Left lung (tissue), 10 donors: ENCODE results near the gene NEURL4. TPM values are rescaled to one million over a fixed set of nuclear protein-coding genes. Genes with fewer than 3 reads are reported as not detected.

ENCODE experiments used
- ATAC-seq: fragments of 200-7000 bp; cut with Tn5 transposase; one replicate; pipeline ENCODE4 v1.9.1; 2020; ENCODE audit warnings: moderate library complexity
- DNase-seq, 4 donors: peaks; one replicate each; pipeline ENCODE4 v3.0.0-alpha.2; 2013 to 2020
- H3K27ac ChIP-seq, 2 donors: fragments of 200-600 bp; sonication (generic) in 1 of 2; one replicate each; pipeline versions ENCODE4 v1.5.0 to v1.8.0; 2020 to 2021
- H3K27me3 ChIP-seq, 2 donors: fragments of 200-600 bp; sonication (generic) in 1 of 2; one replicate each; pipeline versions ENCODE4 v1.5.0 to v1.8.0; 2020 to 2021
- H3K36me3 ChIP-seq, 2 donors: fragments of 200-600 bp; sonication (generic) in 1 of 2; one replicate each; pipeline versions ENCODE4 v1.5.0 to v1.8.0; 2020 to 2021
- H3K4me1 ChIP-seq, 2 donors: fragments of 200-600 bp; one replicate each; pipeline ENCODE4 v1.8.0; 2021
- H3K4me3 ChIP-seq, 2 donors: fragments of 200-600 bp; sonication (generic) in 1 of 2; one replicate each; pipeline versions ENCODE4 v1.5.0 to v1.8.0; 2020 to 2021; ENCODE audit warnings: mild to moderate bottlenecking in 1 of 2
- H3K9me3 ChIP-seq, 2 donors: fragments of 200-600 bp; sonication (generic) in 1 of 2; one replicate each; pipeline versions ENCODE4 v1.5.0 to v1.8.0; 2020 to 2021
- intact Hi-C, 2 donors: fragments of 100-400 bp; cut with DNase I; formaldehyde crosslinking; loops; one replicate each; pipeline versions ENCODE4 v1.11.2 to v1.14.2; 2022
- polyA plus RNA-seq, 6 donors: library from polyadenylated mRNA; unstranded; fragments of 120-200 nt; gene quantifications; one replicate each; pipeline ENCODE4 v1.2.1, GENCODE V29; 2013; ENCODE audit not compliant: insufficient read length in 6 of 6
- total RNA-seq, 2 donors: library from RNA; stranded (reverse); fragmentation: NEBNext Ultra II Directional; extraction: Animal tissue kit (Norgen Biotek cat#: 25700); gene quantifications; one replicate each; pipeline ENCODE4 v1.2.1, GENCODE V29; 2021
- TF ChIP-seq, protein P1 (sequence below), 2 donors: fragments of 200-600 bp; sonication (generic) in 1 of 2; IDR thresholded peaks; one replicate each; pipeline versions ENCODE4 v1.5.0 to v1.8.0; 2021; ENCODE audit warnings: antibody characterized with exemption in 2 of 2
- donor health status: DM: no; HTN: yes; CAD: no.
- donor health status: DM: no; HTN: no; CAD: no.

NEURL4 gene
- total and polyA plus RNA-seq, 8 donors = 22.2 to 36.8 (median 28.5) TPM

DNA sequence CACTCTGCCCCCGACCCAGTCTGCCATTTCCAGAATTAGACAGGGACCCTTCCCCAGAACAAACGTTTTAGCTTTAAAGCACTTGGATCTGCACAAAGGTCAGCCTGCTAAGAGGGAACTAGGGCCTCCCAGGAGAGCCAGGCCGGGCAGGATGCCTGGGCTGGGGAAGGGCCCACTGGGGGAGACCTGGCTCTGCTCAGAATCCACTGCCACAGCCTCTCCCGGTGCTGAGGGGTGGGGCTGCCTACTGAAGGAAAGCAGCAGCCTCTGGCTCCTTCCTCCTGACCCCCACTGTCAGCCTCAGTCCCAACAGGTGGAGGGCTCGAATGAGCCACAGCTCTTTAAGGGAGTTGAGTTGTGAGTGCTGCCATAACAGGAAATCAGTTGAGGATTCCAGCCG is 36.4 kb downstream of the NEURL4 start:
- ATAC-seq (no peak), DNase-seq (peak in 1 of 4 donors; percentile 33)
- no peak overlapping the region for H3K4me3 ChIP-seq
- TF ChIP-seq, protein P1, sequence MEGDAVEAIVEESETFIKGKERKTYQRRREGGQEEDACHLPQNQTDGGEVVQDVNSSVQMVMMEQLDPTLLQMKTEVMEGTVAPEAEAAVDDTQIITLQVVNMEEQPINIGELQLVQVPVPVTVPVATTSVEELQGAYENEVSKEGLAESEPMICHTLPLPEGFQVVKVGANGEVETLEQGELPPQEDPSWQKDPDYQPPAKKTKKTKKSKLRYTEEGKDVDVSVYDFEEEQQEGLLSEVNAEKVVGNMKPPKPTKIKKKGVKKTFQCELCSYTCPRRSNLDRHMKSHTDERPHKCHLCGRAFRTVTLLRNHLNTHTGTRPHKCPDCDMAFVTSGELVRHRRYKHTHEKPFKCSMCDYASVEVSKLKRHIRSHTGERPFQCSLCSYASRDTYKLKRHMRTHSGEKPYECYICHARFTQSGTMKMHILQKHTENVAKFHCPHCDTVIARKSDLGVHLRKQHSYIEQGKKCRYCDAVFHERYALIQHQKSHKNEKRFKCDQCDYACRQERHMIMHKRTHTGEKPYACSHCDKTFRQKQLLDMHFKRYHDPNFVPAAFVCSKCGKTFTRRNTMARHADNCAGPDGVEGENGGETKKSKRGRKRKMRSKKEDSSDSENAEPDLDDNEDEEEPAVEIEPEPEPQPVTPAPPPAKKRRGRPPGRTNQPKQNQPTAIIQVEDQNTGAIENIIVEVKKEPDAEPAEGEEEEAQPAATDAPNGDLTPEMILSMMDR (IDR thresholded peaks at IDR 0.05) = no peak
- intact Hi-C loops = loop anchor here (10.0 kb wide), 1 partner anchor 248 kb away; the partner anchor contains the start of gene SLC16A11 (in 2 of the 2)
- H3K27me3 ChIP-seq = peaks cover 26 to 89% of the 10 kb centered on the region in 2 donors
- no peaks in the 10 kb centered on the region for H3K9me3 ChIP-seq
- no peak overlapping the region for H3K27ac ChIP-seq
- H3K4me1 ChIP-seq = peaks cover 13 to 33% of the 10 kb centered on the region in 2 donors
- H3K36me3 ChIP-seq = no peaks in the 10 kb centered on the region

DNA sequence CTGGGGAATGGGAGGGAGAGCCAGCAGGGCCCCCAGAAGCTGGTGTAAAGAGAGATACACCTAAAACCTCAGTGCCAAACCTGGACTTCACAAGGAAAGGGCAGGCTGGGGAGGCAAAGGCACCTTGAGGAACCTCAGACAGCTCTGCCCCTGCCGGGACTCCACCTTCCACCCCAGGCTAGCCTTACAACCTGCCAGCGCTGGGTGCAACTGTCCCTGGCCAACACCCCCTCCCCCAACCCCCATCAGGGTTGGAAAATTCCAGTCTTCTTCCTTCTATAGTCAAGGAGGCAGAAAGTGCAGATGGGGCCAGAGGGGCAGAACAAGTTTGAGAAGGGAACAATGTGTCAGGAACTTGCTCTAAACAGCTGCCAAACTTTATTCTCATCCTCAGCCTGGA is 36.9 kb downstream of the NEURL4 start:
- Histone ChIP-seq H3K27ac (no peak overlapping the region), H3K4me1 (peaks cover 13 to 33% of the 10 kb centered on the region in 2 donors), H3K36me3 (no peaks in the 10 kb centered on the region), H3K9me3 (no peaks in the 10 kb centered on the region), H3K27me3 (peaks cover 26 to 93% of the 10 kb centered on the region in 2 donors), H3K4me3 (no peak overlapping the region)
- no peak for DNase-seq
- TF ChIP-seq, protein P1 (IDR thresholded peaks at IDR 0.05) = no peak
- ATAC-seq = no peak
- intact Hi-C loops = loop anchor here (10.0 kb wide), 1 partner anchor 247 kb away; the partner anchor contains the start of gene SLC16A11 (in 2 of the 2)

DNA sequence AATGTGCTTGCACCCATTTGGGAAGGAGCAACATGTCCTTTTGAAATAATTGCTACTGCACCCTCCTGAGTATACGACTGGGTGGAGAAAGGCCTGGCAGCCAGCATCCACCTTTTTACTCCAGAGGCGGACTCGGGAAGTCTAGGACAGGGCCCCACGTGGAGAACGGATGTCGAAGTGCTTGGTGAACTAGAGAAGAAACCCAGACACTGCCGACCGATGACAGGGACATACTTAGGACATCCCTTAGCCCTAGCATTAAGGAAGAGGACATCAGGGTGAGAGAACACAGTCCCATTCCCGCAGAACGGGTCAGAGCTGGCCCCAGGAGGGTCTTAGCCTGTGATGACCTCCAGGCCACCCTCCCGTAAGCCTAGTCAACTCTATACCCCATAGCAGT is 38.5 kb downstream of the NEURL4 start:
- Histone ChIP-seq H3K4me3 (no peak overlapping the region), H3K27me3 (peaks cover 24 to 87% of the 10 kb centered on the region in 2 donors), H3K36me3 (no peaks in the 10 kb centered on the region), H3K9me3 (no peaks in the 10 kb centered on the region), H3K27ac (no peak overlapping the region), H3K4me1 (peaks cover 9 to 21% of the 10 kb centered on the region in 2 donors)
- intact Hi-C loops = loop anchor here (10.0 kb wide), 1 partner anchor 246 kb away; the partner anchor contains the start of gene SLC16A11 (in 2 of the 2)
- DNase-seq (no peak), ATAC-seq (no peak)
- TF ChIP-seq, protein P1 (IDR thresholded peaks at IDR 0.05) = no peak

DNA sequence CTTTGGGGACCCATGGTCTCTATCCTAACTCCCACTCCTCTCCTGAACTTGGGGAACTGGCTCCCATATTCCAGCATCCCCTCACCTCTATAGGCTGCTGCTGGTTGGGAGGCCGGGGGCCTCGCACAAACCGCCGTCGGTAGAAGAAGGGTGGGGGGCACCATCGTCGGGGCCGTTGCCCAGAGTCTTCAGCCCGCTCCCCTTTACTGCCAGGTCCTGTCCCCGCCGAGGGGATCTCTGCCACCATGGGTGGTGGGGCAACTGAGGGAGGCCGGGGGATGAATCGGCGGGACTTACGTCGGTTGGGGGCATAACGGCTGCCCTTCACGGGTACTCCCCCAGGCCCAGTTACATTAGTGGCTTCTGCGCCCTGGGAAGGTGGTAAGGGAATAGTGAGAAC is 39.0 kb downstream of the NEURL4 start:
- Histone ChIP-seq H3K9me3 (no peaks in the 10 kb centered on the region), H3K4me3 (no peak overlapping the region), H3K27ac (no peak overlapping the region), H3K27me3 (peaks cover 19 to 82% of the 10 kb centered on the region in 2 donors), H3K36me3 (no peaks in the 10 kb centered on the region), H3K4me1 (peaks cover 9 to 16% of the 10 kb centered on the region in 2 donors)
- ATAC-seq (no peak), DNase-seq (no peak)
- TF ChIP-seq, protein P1 (IDR thresholded peaks at IDR 0.05) = no peak
- intact Hi-C loops = loop anchor here (10.0 kb wide), 1 partner anchor 245 kb away; the partner anchor contains the start of gene SLC16A11 (in 2 of the 2)

DNA sequence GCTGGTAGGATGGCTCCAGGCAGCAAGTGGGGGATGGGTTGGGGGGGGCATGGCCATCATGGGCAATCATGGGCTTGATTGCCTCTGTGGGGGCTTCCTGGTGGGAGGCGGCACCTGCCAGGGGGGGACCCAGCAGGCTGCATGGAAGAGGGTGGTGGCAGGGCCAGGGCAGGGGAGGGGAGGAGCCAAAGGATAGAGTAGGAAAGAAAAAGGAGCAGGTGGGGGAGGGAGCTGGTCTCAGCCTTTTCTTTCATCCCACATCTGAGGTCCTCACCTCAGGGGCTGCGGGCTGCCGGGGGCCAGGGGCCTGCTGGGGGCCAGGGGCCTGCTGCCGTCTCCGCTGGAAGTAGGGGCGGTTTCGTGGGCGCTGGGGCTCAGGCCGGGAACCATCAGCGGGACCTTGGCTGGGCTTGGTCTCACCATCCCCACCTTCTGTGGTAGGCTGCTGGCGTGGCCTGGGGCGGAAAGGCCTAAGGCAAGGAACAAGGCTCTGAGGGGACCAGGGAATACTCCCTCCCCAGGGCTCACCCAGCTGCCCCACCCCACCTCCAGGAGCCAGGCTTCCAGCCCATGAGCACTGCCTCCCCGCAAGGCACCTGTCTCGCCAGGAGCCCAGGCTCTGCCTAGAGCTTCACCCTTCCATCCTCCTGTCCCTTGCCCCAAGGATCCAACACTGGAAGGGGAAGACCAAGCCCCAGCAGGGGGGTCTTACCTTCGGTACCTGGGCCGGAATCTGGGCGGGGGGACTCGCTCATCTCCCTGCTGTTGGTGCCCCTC is 39.7 kb downstream of the NEURL4 start:
- no peak for ATAC-seq
- intact Hi-C loops = loop anchor here (10.0 kb wide), 1 partner anchor 245 kb away; the partner anchor contains the start of gene SLC16A11 (in 2 of the 2)
- Histone ChIP-seq H3K27me3 (peaks cover 12 to 74% of the 10 kb centered on the region in 2 donors), H3K27ac (no peak overlapping the region), H3K9me3 (no peaks in the 10 kb centered on the region), H3K36me3 (no peaks in the 10 kb centered on the region), H3K4me1 (peaks cover 4 to 9% of the 10 kb centered on the region in 2 donors), H3K4me3 (no peak overlapping the region)
- DNase-seq = no peak
- TF ChIP-seq, protein P1 (IDR thresholded peaks at IDR 0.05) = no peak
